T1000 (cell line): ENCODE data around the gene TSKU.
"Not testable (repeated sequence)": the region's sequence is repeated elsewhere in the genome, so short reads cannot be mapped to it uniquely, and the experiment has no call there.

ENCODE experiments used
- DNase-seq: peaks from one replicate; lab custom pipeline; 2025; ENCODE audit warnings: mixed read lengths; lab: John Stamatoyannopoulos, UW

Gene TSKU

DNA sequence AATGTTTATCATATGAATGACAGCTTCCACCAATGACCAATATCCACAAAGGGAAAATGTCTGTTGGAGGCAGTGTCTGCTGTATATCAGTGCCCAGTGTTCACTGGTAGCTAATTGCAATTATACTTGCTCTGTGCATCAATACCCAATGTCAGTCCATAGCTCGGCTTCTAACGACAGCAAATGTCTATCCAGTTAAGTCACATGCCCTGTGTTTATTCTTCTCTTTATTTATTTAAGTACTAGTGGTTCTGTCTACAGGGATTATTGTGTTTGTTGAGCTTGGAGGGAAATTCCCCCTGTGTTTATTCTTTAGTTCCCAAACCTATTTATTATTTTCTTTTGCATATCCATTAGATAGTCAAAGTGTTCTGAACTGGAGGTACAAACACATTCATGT is 18.6 kb downstream of the TSKU start:
- DNase-seq = no peak

DNA sequence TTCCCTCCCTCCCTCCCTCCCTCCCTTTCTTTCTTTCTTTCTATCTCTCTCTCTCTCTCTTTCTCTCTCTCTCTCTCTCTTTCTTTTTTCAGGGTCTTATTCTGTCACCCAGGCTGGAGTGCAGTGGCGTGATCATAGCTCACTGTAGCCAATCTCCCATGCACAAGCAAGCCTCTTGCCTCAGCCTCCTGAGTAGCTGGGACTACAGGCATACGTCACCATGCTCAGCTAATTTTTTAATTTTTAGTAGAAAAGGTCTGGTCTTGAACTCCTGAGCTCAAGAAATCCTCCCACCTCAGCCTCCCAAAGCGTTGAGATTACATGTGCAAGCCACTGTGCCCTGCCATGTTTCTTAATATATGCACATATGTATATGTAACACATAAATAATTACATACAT is 19.0 kb downstream of the TSKU start:
- no peak for DNase-seq

DNA sequence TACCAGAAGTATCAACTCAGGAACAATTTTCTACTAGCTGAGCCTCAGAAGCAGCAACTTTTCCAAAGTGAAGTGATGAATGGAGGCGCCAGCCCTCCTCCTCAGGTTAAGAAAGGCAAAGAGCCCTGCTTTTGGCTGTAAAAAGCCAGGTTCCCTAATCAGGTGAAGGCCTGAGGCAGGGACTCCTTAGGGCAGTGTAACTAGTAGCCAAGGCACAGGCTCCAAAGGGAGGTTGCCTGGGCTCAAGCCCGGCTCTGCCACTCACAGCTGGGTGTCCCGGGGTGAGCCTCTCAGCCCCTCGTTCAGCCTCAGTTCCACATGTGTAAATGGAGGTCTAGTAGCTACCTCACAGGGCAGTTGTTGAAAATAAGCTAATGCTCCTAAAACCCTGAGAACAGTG is 19.5 kb downstream of the TSKU start:
- DNase-seq = no peak

GRCh38 chr11:76803023-76803422 is 19.9 kb downstream of the TSKU start:
- DNase-seq = no peak

DNA sequence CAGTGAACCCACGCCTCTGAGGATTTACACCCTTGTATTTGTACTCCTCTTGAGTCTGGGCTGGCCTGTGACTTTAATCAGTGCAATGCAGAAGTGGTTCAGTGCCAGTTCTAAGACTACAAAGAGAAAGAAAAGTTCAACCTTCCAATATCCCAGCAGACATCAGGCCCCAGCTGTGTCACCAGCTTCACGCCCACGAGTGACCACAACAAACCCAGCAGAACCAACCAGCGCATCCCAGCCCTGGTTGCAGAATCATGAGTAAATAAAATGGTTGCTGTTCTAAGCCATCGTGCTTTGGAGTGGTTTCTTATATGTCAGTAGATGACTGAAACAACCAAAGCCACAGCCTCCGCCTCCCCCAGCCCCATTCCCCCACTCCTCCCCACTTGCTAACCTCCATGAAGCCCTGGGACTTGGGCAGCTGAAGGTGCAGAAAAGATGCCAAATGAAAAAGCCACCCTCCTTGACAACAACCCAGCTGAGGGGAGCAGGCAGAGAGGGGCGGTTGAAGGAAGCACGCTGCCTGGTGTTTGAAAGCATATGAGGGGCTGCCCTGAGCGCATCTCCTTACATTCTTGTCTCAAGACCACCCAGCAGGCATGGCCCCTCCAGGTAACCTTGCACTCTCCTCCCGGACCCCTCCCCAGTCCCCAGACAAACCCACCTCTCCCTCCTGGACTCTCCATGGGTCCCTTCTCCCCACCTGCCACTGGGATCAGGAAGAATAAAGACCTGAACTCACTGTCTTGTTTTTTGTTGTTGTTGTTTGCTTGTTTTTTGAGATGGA is 20.9 kb downstream of the TSKU start:
- no peak for DNase-seq

DNA sequence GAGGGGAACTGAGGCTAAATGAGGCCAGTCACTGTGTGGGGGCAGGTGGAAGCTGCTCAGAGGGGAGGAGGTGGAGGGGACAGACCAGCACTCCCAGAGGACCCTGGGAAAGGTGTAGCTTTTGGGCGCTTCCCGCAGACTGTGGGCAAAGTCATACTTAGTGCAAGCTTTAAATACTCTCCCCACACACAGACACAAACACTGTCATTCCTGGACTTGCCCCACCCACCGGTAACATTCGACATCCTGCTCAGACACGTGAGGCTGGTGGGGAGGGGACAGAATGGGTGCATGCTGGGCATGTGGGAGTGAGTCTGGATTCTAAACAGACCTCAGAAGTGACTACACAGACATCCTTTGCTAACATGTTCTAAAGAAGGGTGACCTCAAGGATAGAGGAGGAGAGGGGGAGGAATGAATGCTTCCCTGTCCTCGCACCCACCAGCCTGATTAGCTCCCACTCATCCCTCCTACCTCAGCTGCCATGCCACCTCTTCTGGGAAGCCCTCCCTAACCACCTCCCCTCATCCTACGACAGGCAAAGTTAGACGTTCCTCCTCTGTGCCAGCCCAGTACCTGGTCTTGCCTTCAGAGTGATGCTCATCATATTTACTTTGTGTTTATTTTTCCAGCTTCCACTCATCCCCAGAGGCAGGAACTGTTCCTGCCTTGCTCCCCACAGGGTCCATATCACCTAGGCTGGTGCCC is 22.2 kb downstream of the TSKU start:
- DNase-seq = no peak

GRCh38 chr11:76806131-76806530 is 23.0 kb downstream of the TSKU start:
- no peak for DNase-seq

DNA sequence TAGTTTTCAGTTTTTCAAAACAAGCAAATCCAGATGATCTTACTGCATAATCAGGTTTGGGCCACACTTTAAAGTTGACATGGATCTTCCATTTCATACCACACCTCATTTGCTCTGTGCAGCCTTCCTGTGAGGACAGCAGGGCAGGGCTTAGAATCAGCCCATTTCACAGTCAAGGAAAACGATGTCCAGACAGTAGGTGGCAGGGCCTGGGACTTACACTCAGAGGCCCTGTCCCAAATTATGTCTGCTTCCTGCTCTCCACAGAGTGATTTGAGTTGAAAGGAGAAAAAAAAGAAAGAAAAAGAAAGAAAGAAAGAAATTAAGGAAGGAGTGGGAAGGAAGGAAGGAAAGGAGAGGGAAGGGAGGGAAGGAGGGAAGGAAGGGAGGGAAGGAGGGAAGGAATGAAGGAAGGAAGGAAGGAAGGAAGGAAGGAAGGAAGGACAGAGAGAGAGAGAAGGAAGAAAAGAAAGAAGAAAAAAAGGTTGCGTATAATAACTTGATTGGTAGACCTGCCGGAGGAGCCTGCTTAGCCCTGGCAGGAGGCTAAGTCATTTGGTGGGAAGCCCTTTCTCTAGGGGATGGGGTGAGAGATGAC is 23.6 kb downstream of the TSKU start:
- no peak for DNase-seq

GRCh38 chr11:76807206-76807875 is 24.2 kb downstream of the TSKU start:
- DNase-seq = peak; percentile 77

GRCh38 chr11:76808171-76808570 is 25.0 kb downstream of the TSKU start:
- no peak for DNase-seq

DNA sequence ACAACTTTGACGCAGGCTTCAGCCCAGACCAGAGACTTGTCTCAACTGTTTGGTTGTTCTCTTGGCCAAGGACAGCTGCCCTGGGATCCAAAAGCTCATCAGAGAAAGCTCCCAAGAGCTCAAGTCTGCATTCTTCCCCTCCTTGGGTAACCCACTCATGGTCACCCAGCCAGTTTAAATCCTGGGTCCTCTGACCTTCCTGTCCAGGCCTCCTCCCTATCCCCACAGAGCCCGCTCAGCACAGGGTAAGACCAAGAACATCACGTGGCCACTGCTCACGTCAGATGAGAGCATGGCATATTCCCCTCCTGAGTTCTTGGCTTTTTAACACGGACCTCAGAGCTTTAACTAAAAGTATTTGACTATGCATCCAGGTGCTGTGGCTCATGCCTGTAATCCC is 25.8 kb downstream of the TSKU start:
- DNase-seq = no peak

DNA sequence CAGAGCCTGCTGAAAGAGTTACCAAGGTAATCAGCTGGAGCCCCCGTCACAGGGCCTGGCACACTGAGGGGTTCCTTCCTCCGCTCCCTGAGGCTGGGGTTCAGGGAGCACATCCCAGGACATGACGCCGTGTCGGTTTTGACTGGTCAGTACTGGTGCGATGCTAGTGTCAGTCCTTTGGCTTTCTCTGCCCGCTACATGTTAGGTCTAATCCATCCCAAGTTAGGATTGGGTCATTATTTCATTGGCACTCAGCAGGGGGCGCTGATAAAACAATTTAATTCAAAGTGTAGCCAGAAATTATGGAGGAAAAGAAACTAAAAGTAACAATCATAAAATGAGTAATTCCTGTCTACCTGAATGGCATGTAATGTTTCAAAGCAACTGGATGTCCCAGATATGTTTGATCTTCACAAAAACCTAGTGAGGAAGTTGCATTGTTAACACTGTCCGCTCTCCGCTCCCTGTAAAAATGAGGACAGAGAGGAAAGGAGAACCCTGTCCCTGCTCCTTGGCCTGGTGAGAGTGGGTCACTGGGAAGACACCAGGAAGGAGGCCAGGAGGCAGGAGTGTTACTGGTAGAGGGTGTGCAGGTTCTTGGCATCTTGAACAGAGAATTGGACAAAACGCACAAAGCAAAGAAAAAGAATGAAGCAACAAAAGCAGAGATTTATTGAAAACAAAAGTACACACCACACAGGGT is 27.1 kb downstream of the TSKU start:
- no peak for DNase-seq

DNA sequence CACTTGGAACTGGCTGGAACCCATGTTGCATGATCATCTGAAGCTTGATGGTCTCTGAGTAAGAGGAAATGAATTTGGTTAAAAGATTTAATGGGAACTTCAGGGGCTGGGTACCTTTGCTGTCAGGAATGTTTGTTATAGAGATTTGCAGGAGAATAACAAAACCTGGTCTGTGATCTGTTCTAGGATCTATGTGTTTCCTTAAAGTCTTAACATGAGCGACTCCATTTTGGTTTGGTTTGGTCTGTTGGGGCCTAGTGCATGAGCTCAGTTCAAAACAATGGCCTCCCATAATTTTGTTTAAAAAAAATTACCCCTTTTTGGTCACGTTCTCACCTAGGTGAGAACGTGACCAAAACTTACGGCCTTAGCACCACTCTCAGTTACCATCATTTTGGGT is 28.1 kb downstream of the TSKU start:
- DNase-seq = no peak

- DNase-seq = no peak
These were observed 31.3 kb downstream of the TSKU start for GRCh38 chr11:76814414-76814813.

DNA sequence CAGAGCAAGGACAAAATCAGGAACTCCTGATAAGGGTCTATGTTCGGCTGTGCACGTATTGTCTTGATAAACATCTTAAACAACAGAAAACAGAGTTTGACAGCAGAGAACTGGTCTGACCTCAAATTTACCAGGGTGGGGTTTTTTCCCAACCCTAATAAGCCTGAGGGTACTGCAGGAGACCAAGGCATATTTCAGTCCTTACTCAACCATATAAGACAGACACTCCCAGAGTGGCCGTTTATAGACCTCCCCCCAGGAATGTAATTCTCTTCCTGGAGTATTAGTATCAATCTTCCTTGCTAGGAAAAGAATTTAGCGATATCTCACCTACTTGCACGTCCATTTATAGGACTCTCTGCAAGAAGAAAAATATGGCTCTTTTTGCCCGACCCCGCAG is 32.5 kb downstream of the TSKU start:
- not testable (repeated sequence) for DNase-seq

DNA sequence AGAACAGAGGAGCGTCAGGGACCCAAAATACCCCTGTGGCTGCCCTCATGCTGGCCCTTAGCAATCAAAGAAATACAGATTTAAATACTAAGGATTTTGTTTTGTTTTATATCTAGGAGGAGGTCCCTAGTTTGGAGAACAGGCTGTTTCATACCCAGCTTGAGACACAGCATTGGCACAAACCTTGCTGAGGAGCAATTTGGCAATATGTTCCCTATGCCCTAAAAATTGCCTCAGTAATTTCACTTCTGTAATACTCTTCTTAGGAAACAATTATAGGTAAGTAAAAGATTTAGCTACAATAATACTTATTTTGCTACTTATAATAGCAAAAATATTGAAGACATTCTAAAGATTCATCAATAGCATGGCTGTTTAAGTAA is 37.0 kb downstream of the TSKU start:
- DNase-seq = no peak

- DNase-seq = not testable (repeated sequence)
These were observed 38.2 kb downstream of the TSKU start for GRCh38 chr11:76821396-76821795.

GRCh38 chr11:76822406-76822805 is 39.2 kb downstream of the TSKU start:
- no peak for DNase-seq

GRCh38 chr11:76823481-76824028 is 40.4 kb downstream of the TSKU start:
- peak; percentile 72 for DNase-seq

DNA sequence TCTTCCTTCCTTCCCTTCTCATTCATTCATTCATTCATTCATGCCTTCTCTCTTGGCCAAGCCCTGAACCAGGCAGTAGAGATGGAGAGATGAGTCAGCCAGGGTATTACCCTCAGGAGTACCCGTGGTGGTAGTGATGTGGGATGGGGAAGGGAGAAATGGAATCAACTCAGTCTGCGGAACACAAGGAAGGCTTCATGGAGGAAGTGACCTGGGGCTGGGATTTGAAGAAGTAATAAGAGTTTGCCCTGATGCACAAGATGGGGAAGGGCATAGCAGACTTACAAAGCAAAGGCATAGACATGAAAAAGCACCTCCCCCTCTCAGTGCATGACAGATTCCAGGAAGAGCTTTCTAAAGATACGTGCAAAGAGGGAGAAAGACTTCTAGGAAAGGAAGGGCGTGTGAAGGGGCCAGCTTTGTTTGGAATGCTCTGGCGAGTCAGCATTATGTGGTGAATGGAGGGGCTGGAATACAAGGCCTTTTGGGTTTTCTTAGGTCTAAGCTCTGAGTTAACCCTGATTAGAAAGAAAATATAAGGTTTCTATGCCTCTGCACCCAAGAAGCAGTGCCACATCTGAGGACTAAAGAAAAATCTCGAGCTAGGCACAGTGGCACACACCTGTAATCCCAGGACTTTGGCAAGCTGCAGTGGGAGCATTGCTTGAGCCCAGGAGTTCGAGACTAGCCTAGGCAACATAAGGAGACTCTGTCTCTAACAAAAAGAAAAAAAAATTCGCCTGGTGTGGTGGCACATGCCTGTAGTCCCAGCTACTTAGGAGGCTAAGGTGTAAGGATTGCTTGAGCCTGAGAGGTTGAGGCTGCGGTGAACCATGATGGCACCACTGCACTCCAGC is 41.2 kb downstream of the TSKU start:
- DNase-seq = no peak
